Mesothelial cell of epicardium (in vitro differentiated cells): ENCODE data around the gene SLC34A2. TPM values are rescaled to one million over a fixed set of nuclear protein-coding genes. Genes with fewer than 3 reads are reported as not detected.
"Not testable (repeated sequence)": the region's sequence is repeated elsewhere in the genome, so short reads cannot be mapped to it uniquely, and the experiment has no call there.

Experiments used
- DNase-seq, 2 experiments: peaks; one replicate each; pipeline ENCODE4 v3.0.0; 2021; ENCODE audit warnings: low spot score in 2 of 2; ENCODE audit not compliant: unreplicated experiment in 2 of 2
- H3K27ac Mint-ChIP-seq: 2 replicates; pipeline ENCODE4 v1.8.0; 2021; ENCODE audit warnings: mixed read lengths
- H3K27me3 Mint-ChIP-seq: 2 replicates; pipeline ENCODE4 v1.8.0; 2021; ENCODE audit warnings: low read depth, mixed read lengths
- H3K36me3 Mint-ChIP-seq: 2 replicates; pipeline ENCODE4 v1.8.0; 2021; ENCODE audit warnings: mixed read lengths
- H3K4me1 Mint-ChIP-seq: 2 replicates; pipeline ENCODE4 v1.8.0; 2021; ENCODE audit warnings: mixed read lengths
- H3K4me3 Mint-ChIP-seq: 2 replicates; pipeline ENCODE4 v1.8.0; 2021; ENCODE audit warnings: mild to moderate bottlenecking, moderate library complexity, mixed read lengths
- H3K9me3 Mint-ChIP-seq: 2 replicates; pipeline ENCODE4 v1.8.0; 2021; ENCODE audit warnings: mixed read lengths
- CTCF ChIP-seq: fragments of 200-600 bp; sonication (generic); IDR thresholded peaks from one replicate; pipeline ENCODE4 v1.5.0; 2021; ENCODE audit warnings: antibody characterized with exemption; ENCODE audit not compliant: unreplicated experiment
- total RNA-seq: library from RNA; stranded (reverse); gene quantifications from 3 replicates; pipeline ENCODE4 v1.2.1, GENCODE V29; 2021

SLC34A2 gene
- total RNA-seq, 1 donor from 2014 or later = 0.22 TPM

GRCh38 chr4:25654031-25654970 lies 1.4 kb upstream of the SLC34A2 start:
- Mint-ChIP-seq H3K27me3 (peaks cover 53% of the 10 kb centered on the region), H3K4me1 (peaks cover 11% of the 10 kb centered on the region), H3K27ac (no peak overlapping the region), H3K36me3 (no peaks in the 10 kb centered on the region), H3K4me3 (peak overlapping the region; percentile 52), H3K9me3 (no peaks in the 10 kb centered on the region)
- DNase-seq = no peak
- no peak for TF ChIP-seq CTCF

- no peak overlapping the region for H3K27ac Mint-ChIP-seq
- H3K36me3 Mint-ChIP-seq = no peaks in the 10 kb centered on the region
- H3K4me1 Mint-ChIP-seq = peaks cover 11% of the 10 kb centered on the region
- DNase-seq = no peak
- peaks cover 52% of the 10 kb centered on the region for H3K27me3 Mint-ChIP-seq
- TF ChIP-seq CTCF = no peak
- peak overlapping the region; percentile 52 for H3K4me3 Mint-ChIP-seq
- H3K9me3 Mint-ChIP-seq = no peaks in the 10 kb centered on the region
Observed at GRCh38 chr4:25656031-25656430, 380 bp downstream of the SLC34A2 start.

- Mint-ChIP-seq H3K4me3 (no peak overlapping the region), H3K9me3 (no peaks in the 10 kb centered on the region), H3K4me1 (peaks cover 11% of the 10 kb centered on the region), H3K27me3 (peaks cover 50% of the 10 kb centered on the region), H3K36me3 (no peaks in the 10 kb centered on the region), H3K27ac (no peak overlapping the region)
- DNase-seq = no peak
- no peak for TF ChIP-seq CTCF
Observed at GRCh38 chr4:25658357-25658771, 2.7 kb downstream of the SLC34A2 start.

GRCh38 chr4:25658777-25659176 lies 3.1 kb downstream of the SLC34A2 start:
- Mint-ChIP-seq H3K27ac (no peak overlapping the region), H3K4me3 (no peak overlapping the region), H3K36me3 (no peaks in the 10 kb centered on the region), H3K27me3 (peaks cover 46% of the 10 kb centered on the region), H3K9me3 (no peaks in the 10 kb centered on the region), H3K4me1 (peaks cover 11% of the 10 kb centered on the region)
- DNase-seq = no peak
- no peak for TF ChIP-seq CTCF

GRCh38 chr4:25661441-25661840 lies 5.8 kb downstream of the SLC34A2 start:
- H3K9me3 Mint-ChIP-seq, H3K27ac Mint-ChIP-seq, DNase-seq, H3K36me3 Mint-ChIP-seq, H3K4me3 Mint-ChIP-seq, H3K4me1 Mint-ChIP-seq: not testable (repeated sequence)
- peaks cover 21% of the 10 kb centered on the region for H3K27me3 Mint-ChIP-seq

GRCh38 chr4:25662306-25662705 lies 6.7 kb downstream of the SLC34A2 start:
- no peaks in the 10 kb centered on the region for H3K36me3 Mint-ChIP-seq
- TF ChIP-seq CTCF = no peak
- H3K4me1 Mint-ChIP-seq = peaks cover 3% of the 10 kb centered on the region
- no peaks in the 10 kb centered on the region for H3K9me3 Mint-ChIP-seq
- H3K27ac Mint-ChIP-seq = no peak overlapping the region
- no peak for DNase-seq
- no peak overlapping the region for H3K4me3 Mint-ChIP-seq
- H3K27me3 Mint-ChIP-seq = peaks cover 12% of the 10 kb centered on the region
